RKO (cell line): Measurements from ENCODE around the gene CBARP.
"Not testable (repeated sequence)": the region's sequence is repeated elsewhere in the genome, so short reads cannot be mapped to it uniquely, and the experiment has no call there.

Experiments
- DNase-seq: peaks from one replicate; pipeline ENCODE4 v3.0.0-alpha.2; 2016; ENCODE audit warnings: low spot score

Gene CBARP

GRCh38 chr19:1210227-1210538, 27.6 kb downstream of the CBARP start:
- DNase-seq: no peak

- peak; percentile 55 for DNase-seq
These were observed 29.0 kb downstream of the CBARP start for GRCh38 chr19:1208830-1209229.

GRCh38 chr19:1206864-1207450, 30.8 kb downstream of the CBARP start:
- DNase-seq: peak; percentile 39

GRCh38 chr19:1206150-1206863, 31.5 kb downstream of the CBARP start:
- DNase-seq: no peak

GRCh38 chr19:1205114-1206099, 32.4 kb downstream of the CBARP start, which contains the start of gene STK11:
Gene STK11, plus strand, starts transcription at chr19:1205778. Its CDS starts 1,136 bp downstream, at chr19:1206914.
- peak; percentile 95 for DNase-seq

GRCh38 chr19:1200614-1201013, 37.2 kb downstream of the CBARP start:
- not testable (repeated sequence) for DNase-seq

- DNase-seq: no peak
These were observed 38.3 kb downstream of the CBARP start for GRCh38 chr19:1199531-1199930.

- DNase-seq: no peak
These were observed 48.4 kb downstream of the CBARP start for GRCh38 chr19:1189419-1189818.

GRCh38 chr19:1183543-1184172, 54.1 kb downstream of the CBARP start:
- no peak for DNase-seq

- no peak for DNase-seq
These were observed 55.1 kb downstream of the CBARP start for GRCh38 chr19:1182727-1183126.

- DNase-seq: no peak
These were observed 55.7 kb downstream of the CBARP start for GRCh38 chr19:1182068-1182467.

GRCh38 chr19:1181606-1182005, 56.2 kb downstream of the CBARP start:
- DNase-seq: no peak
